ENCODE results near the gene AP2M1. TPM values are rescaled to one million over a fixed set of nuclear protein-coding genes. Genes with fewer than 3 reads are reported as not detected.
"Not testable (repeated sequence)": the region's sequence is repeated elsewhere in the genome, so short reads cannot be mapped to it uniquely, and the experiment has no call there.

Gene AP2M1
- total RNA-seq, 1 donor from 2014 or later, result 336 TPM

- Histone ChIP-seq H3K27ac (replicated peaks) (no peak overlapping the region), H3K4me3 (no peak overlapping the region), H3K4me1 (peaks cover 30% of the 10 kb centered on the region), H3K36me3 (peaks cover 36% of the 10 kb centered on the region), H3K9me3 (replicated peaks) (no peaks in the 10 kb centered on the region), H3K27me3 (ENCODE audit: low read depth) (no peaks in the 10 kb centered on the region)
- intact Hi-C loops (cut with micrococcal nuclease), result no loop called here
- no peak for DNase-seq
- no peak for TF ChIP-seq CTCF (IDR thresholded peaks at IDR 0.05; ENCODE audit: borderline replicate concordance)
These were observed 26.6 kb upstream of the AP2M1 start for GRCh38 chr3:184148076-184148475.

- peaks cover 36% of the 10 kb centered on the region for H3K4me1 ChIP-seq
- intact Hi-C loops (cut with micrococcal nuclease), result no loop called here
- peaks cover 26% of the 10 kb centered on the region for H3K36me3 ChIP-seq
- no peak for TF ChIP-seq CTCF (IDR thresholded peaks at IDR 0.05; ENCODE audit: borderline replicate concordance)
- no peak overlapping the region for H3K27ac ChIP-seq (replicated peaks)
- H3K27me3 ChIP-seq (ENCODE audit: low read depth), result no peaks in the 10 kb centered on the region
- H3K9me3 ChIP-seq (replicated peaks), result no peaks in the 10 kb centered on the region
- no peak for DNase-seq
- no peak overlapping the region for H3K4me3 ChIP-seq
These were observed 25.5 kb upstream of the AP2M1 start for GRCh38 chr3:184149123-184149522.

- peak; percentile 40 for TF ChIP-seq CTCF (IDR thresholded peaks at IDR 0.05; ENCODE audit: borderline replicate concordance)
These were observed 24.9 kb upstream of the AP2M1 start for GRCh38 chr3:184149770-184150169.

GRCh38 chr3:184154885-184155643 lies 19.6 kb upstream of the AP2M1 start, which contains the start of gene DVL3:
Gene DVL3 (plus strand): TSS chr3:184155377. CDS start chr3:184155636, 259 bp downstream.
- TF ChIP-seq CTCF (IDR thresholded peaks at IDR 0.05; ENCODE audit: borderline replicate concordance), result no peak
- Histone ChIP-seq H3K27me3 (ENCODE audit: low read depth) (no peaks in the 10 kb centered on the region), H3K4me1 (peaks cover 71% of the 10 kb centered on the region), H3K4me3 (peak within 1 kb of the TSS; percentile 99), H3K9me3 (replicated peaks) (no peaks in the 10 kb centered on the region), H3K36me3 (no peaks in the 10 kb centered on the region), H3K27ac (replicated peaks) (peak within 1 kb of the TSS; percentile 95)
- intact Hi-C loops (cut with micrococcal nuclease), result no loop called here
- DNase-seq, result peak; percentile 78

More at GRCh38 chr3:184149770-184150169, 24.9 kb upstream of the AP2M1 start:
- H3K4me3 ChIP-seq; H3K27me3 ChIP-seq (ENCODE audit: low read depth); H3K9me3 ChIP-seq (replicated peaks); intact Hi-C loops (cut with micrococcal nuclease); DNase-seq; H3K27ac ChIP-seq (replicated peaks): not testable (repeated sequence)
- Histone ChIP-seq H3K36me3 (peaks cover 20% of the 10 kb centered on the region), H3K4me1 (peaks cover 36% of the 10 kb centered on the region)

- Histone ChIP-seq H3K9me3 (replicated peaks) (no peaks in the 10 kb centered on the region), H3K36me3 (no peaks in the 10 kb centered on the region), H3K4me3 (peak overlapping the region; percentile 99), H3K4me1 (peaks cover 79% of the 10 kb centered on the region), H3K27me3 (ENCODE audit: low read depth) (no peaks in the 10 kb centered on the region), H3K27ac (replicated peaks) (peak overlapping the region; percentile 95)
- no peak for DNase-seq
- intact Hi-C loops (cut with micrococcal nuclease), result no loop called here
- no peak for TF ChIP-seq CTCF (IDR thresholded peaks at IDR 0.05; ENCODE audit: borderline replicate concordance)
These were observed 18.8 kb upstream of the AP2M1 start for GRCh38 chr3:184155644-184156521.
